WI38 (cell line): Measurements from ENCODE around the gene OXSR1.

Source experiments
- H3K4me3 ChIP-seq: 2 replicates; pipeline ENCODE4 v1.5.1; 2011; ENCODE audit warnings: low read depth, mild to moderate bottlenecking, control low read depth, low read length
- CTCF ChIP-seq: IDR thresholded peaks from 2 replicates; pipeline ENCODE4 v1.5.1; 2012; ENCODE audit warnings: low read depth, mild to moderate bottlenecking, control low read depth, low read length

OXSR1 gene

GRCh38 chr3:38222032-38222634 is 56.8 kb downstream of the OXSR1 start:
- no peak overlapping the region for H3K4me3 ChIP-seq
- no peak for TF ChIP-seq CTCF

- H3K4me3 ChIP-seq = no peak overlapping the region
- no peak for TF ChIP-seq CTCF
These were observed 59.0 kb downstream of the OXSR1 start for GRCh38 chr3:38224357-38224756.

GRCh38 chr3:38226273-38226672 is 60.9 kb downstream of the OXSR1 start:
- TF ChIP-seq CTCF = no peak
- H3K4me3 ChIP-seq = no peak overlapping the region

- no peak for TF ChIP-seq CTCF
- no peak overlapping the region for H3K4me3 ChIP-seq
These were observed 62.7 kb downstream of the OXSR1 start for GRCh38 chr3:38227989-38228388.

- no peak overlapping the region for H3K4me3 ChIP-seq
- TF ChIP-seq CTCF = no peak
These were observed 63.7 kb downstream of the OXSR1 start for GRCh38 chr3:38229036-38229435.

- TF ChIP-seq CTCF = no peak
- no peak overlapping the region for H3K4me3 ChIP-seq
These were observed 67.4 kb downstream of the OXSR1 start for GRCh38 chr3:38232701-38233100.

GRCh38 chr3:38235466-38235865 is 70.1 kb downstream of the OXSR1 start:
- H3K4me3 ChIP-seq = no peak overlapping the region
- TF ChIP-seq CTCF = no peak
